OCI-LY3 (cell line): ENCODE measurements around the gene KCNAB1.

Source experiments
- EZH2phosphoT487 ChIP-seq: fragments of 200-600 bp; shearing (Covaris generic); IDR thresholded peaks from 2 replicates; pipeline ENCODE4 v1.6.1; 2018; ENCODE audit warnings: antibody characterized with exemption, mixed run types, low read depth
- TF ChIP-seq, protein P1 (sequence below): fragments of 200-600, 300-600 bp; sonication (generic); IDR thresholded peaks from 2 replicates; pipeline ENCODE4 v1.5.1; 2014; ENCODE audit warnings: antibody characterized with exemption, low read length, low read depth

DNA sequence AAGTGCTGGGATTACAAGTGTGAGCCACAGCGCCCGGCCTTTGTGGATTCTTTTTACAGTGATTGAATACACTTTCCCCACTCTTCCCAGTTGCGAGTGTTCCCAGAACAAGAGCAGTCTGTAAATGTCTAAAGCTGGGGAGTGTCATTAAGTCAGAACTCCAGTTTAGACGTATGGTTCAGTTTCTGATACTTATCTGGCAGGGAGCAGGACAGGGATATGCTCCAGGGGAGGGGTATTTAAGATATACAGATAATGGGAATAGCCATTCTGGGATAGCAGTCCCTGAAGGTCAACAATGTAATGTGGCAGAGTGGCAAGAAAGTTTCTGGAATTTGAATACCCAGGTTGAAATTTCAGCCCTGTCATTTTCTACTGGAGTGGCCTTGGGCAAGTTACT lies 270.5 kb downstream of the KCNAB1 start:
- TF ChIP-seq, protein P1, sequence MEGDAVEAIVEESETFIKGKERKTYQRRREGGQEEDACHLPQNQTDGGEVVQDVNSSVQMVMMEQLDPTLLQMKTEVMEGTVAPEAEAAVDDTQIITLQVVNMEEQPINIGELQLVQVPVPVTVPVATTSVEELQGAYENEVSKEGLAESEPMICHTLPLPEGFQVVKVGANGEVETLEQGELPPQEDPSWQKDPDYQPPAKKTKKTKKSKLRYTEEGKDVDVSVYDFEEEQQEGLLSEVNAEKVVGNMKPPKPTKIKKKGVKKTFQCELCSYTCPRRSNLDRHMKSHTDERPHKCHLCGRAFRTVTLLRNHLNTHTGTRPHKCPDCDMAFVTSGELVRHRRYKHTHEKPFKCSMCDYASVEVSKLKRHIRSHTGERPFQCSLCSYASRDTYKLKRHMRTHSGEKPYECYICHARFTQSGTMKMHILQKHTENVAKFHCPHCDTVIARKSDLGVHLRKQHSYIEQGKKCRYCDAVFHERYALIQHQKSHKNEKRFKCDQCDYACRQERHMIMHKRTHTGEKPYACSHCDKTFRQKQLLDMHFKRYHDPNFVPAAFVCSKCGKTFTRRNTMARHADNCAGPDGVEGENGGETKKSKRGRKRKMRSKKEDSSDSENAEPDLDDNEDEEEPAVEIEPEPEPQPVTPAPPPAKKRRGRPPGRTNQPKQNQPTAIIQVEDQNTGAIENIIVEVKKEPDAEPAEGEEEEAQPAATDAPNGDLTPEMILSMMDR, result no peak
- no peak for TF ChIP-seq EZH2phosphoT487
